GM18498 (cell line): Measurements from ENCODE around the gene IL17RD.

Source experiments
- ATAC-seq: cut with Tn5 transposase; IDR thresholded peaks from one replicate; pipeline ENCODE4 v1.9.1; 2021; ENCODE audit warnings: mild to moderate bottlenecking, moderate library complexity; ENCODE audit not compliant: unreplicated experiment

Gene IL17RD

DNA sequence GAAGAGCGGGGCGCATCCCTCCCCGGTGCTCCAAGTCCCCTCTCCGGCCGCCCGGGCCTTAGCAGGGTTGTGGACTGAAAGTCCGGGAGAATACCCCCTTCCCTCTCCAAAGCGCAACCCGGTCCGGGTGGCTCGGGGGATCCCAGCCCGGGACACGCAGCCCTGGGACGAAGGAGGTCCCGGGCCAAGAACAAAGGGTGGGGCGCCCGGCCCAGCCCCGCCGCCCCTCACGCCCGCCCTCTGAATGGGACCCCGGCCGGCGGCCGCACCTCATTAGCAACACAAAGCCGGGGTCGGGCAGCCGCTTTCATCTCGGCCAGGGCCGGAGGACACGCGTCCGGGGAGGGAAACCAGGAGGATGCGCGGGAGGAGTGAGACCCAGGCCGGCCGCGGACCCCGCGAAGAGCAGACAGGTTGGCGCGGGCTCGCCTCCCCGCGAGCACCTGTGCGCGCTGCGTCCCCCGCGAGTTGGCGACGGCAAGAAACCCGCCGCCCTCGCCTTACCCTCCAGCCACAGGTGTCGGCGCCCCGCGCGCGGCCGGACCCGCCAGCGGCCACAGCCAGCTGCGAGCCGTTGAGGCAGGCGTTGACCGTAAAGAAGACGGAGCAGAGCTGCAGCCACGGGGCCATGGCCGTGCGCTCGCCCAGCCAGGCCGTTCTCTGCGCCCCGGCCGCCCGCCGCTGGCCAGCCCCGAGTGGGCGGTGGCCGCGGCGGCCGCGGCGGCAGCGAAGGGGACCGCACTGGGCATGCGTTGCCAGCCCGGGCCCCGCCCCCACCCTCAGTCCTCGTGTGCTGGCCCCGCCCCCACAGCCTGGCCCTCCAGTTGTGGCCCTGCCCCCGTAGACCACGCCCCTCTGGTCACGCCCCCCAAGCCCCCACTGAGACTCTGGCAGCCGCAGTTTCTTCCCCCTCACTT is at the start of gene IL17RD:
TSS of gene IL17RD (minus strand) at position 697 of the 917 bp plus-strand sequence. CDS start at position 630, 67 bp downstream.
- peak; percentile 59 for ATAC-seq

DNA sequence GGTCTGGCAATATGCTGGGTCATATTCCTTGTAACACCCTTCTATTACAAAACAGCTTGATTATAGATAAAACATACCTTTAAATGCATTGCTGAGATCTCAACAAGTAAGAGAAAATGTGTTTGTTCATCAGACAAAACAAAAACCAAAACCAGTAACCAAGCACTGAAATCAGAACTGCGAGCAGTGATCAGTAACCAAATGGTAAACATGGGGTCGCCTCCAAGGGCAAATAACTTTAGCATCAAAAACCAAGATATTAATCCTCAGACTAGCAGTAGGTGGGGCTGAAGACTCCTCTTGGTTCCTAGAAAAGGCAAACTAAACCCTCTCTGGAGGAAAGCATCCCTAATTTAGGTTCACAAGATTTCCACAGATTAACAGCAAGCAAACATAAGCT is 41.3 kb upstream of the IL17RD start:
- ATAC-seq, result peak; percentile 55

DNA sequence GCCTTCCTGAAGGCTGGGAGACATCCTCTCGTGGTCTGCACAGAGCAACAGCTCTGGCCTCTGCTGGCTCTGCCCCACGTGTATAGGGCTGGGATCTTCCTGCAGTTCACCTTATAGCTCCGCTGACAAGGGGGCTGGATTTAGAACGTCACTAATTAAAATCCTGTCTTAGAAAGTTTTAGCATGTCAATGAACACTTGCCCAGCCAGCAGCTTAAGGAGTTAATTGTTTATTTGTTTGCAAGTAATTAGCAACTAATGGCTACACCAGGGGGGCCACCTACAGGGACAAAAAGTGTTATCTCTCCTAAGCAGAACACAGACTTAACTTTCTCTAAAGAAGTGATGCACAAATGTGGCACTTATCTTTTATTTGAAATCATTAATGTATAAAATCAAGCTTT is 34.7 kb upstream of the IL17RD start, which contains the start of gene HESX1:
TSS of gene HESX1 (minus strand) at position 84 of the 403 bp plus-strand sequence. CDS start at position 24, 60 bp downstream.
- ATAC-seq, result no peak

DNA sequence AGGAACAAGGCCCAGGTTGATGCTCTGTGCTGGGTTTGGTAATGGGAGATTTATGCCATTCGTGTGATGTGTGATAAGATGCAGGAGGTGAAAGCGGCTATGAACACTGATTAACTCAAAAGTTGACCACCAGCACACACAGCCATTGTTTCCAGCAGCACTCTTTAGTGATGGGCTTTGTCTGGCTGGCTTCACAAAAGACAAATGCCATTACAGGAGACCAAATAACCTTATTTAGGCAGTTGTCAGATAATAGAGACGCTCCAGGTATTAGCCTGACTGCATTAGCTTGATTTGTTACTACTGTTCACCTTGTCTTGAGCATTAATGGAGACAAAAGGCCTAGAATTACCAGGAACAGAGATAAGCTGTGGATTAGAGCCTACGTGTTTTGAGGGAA is 29.5 kb upstream of the IL17RD start:
- ATAC-seq, result no peak

DNA sequence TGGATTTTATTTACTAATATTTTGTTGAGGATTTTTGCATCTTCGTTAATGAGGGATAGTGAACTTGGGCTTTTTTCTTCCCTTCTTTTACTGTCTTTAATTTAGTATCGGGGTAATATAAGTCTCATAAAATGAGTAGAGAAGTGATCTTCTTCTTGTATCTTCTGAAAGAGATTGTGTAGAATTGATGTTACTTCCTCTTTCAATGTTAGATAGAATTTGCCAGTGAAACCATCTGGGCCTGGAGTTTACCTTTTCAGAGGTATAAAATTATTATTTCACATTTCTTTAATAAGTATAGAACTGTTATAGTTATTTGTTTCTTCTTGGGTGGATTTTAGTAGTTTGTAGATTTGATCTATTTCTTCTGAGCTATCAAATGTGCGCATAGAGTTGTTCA is 26.9 kb upstream of the IL17RD start:
- no peak for ATAC-seq

DNA sequence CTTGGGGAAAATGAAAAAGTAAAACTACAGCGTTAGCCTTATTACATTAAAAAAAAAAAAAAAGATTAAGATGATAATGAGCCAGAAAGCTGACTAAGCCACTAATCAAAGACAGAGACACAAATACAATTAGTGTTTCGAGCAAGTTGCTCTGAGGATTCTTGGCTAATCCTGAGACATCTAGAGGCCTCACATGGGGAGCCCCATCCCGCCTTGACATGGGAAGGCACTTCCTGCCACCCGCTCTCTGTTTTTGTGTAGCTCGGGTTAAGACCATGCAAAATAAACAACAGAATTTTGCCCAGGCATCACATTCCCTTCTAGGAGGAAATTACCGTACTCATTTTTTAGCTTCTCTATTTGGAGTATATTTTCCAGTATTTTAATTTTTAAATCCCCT is 19.4 kb upstream of the IL17RD start:
- ATAC-seq, result no peak

DNA sequence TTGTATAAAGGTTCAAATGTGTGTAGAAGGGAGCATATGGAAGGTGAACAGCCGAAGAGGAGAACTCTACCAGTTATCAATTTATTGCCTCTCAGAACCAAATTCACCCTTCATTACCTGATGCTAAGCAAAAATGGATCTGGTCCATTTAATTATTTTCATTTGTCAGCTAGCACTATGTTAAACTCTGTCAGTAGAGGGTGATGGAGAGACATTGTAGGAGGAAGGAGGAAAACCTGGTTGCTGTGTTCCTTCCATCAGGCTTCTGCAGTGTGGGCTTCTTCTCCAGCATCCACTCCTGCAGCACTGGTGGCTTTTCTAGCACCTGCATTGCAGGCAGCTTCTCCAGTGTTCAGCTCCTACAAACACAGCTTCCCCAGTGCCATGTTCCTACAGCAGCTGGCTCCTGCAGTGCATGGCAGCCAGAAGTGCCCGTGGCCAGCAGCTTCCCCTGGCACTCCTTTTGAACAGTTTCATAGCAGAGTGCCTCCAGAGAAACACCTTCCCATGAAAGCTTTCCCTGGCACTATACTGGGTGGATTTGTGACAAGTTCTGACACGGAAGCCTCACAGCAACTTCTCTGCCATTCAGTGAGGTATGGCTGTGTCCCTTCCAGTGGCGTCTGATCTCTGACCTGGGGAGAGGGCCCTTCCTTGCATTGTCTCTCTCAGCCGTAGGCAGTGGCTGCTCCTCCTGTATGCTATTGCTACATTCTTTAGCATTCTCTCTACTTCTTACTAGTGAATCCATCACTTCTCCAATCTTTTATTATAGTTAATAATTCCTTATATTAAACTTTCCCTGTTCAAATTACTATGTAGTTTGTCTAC is 14.6 kb upstream of the IL17RD start:
- ATAC-seq, result no peak

DNA sequence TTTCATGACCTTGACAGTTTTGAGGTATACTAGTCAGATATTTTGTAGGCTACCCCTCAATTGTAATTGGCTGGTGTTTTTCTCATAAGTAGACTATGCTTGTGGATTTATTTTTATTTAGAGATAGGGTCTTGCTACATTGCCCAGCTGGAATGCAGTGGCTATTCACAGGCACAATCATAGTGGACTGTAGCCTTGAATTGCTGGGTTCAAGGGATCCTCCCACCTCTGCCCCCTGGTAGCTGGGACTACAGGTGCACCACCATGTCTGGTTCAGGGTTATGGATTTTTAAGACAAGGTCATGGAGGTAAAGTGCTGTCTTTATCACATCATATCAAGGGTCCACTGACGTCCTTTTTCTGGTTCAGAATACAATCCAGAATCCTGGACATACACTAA is 10.9 kb upstream of the IL17RD start:
- no peak for ATAC-seq

DNA sequence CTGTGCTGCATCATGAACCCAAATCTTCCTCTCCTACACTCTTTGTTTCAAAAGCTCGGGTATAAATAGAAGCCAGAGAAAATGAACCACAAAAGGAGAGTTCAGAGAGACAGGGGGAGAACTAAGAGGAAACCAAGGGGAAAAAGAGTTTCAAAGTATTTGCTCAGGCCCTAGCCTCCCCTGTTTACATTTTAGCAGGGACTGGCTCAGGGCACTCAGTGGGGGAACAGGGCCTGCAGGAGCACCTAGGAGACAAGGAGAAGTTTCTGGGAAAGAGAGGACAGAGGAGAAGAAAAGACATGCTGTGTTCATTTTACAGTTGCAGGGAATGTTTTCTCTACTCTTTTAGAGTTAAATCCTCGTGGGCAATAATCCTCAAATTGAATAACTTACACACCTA is 8.5 kb upstream of the IL17RD start:
- ATAC-seq, result no peak

DNA sequence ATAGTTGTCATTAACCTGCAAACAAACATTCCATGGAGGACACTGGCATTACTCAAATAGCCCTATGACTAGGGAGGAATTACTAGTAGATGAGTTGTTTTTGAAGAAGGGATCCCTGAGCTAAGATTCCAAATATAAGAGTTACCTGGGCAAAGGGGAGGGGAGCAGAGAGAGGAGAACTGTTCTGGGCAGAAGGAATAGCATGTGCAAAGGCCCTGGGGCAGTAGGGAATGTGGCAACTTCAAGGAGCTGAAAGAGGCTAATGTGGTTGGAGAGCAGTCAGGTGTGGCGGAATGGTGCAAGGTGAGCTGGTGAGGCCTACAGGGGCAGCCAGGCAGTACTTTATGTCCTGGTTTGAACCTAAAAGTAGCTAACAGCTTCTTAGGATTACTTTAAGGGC is 5.8 kb upstream of the IL17RD start:
- no peak for ATAC-seq

DNA sequence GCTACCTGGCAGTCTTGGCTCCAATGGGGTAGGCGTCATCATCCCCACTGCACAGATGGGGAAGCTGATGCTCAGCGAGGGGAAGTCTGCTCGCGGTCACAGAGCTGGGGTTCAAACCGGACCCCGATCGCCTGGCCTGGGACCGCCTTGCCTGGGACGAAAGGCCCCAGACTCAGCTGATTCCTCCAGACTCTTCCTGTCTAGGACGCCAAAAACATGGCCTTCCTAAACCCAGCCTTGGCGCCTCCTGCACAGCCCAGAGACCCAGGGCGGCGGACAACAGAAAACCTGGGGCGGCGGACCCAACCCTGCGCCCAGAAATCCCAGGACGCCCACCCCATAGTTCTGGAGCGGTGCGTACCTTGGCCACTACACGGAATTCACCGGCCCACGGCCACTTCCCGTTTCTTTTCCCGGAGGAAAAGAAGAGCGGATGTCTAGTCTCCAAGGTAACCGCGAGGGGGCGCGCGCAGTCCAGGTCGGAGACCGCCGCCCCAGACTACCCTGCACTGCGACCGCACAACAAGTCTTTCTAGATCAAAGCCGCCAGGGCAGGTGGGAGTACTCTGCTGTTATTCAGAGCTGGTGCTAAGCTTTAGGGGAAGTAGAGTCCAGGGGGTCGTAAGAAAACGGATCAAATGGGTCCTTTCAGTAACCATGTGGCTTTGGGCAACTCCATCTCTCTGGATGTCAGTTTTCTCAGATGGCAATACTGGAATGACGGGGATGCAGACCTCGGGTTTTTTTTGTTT is 4.9 kb upstream of the IL17RD start:
- peak; percentile 53 for ATAC-seq

DNA sequence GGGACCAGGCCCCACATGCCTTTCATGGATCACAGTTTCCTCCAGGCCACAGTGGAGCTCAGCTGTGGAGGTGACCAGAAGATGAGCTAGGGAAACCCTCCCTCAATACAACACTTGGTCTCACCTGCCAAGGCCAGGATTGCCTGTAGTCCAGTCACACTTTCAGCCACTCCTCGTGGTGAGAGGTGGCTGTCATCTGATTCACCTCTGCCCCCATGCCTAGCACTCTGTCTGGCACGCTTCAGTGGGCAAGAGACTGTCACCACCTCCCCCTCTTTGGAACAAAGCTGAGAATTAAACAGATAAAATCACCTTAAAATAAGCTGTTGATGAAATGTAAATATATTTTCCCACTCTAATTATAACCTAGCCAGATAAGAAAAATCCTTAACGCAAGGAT is 4.0 kb upstream of the IL17RD start:
- no peak for ATAC-seq

DNA sequence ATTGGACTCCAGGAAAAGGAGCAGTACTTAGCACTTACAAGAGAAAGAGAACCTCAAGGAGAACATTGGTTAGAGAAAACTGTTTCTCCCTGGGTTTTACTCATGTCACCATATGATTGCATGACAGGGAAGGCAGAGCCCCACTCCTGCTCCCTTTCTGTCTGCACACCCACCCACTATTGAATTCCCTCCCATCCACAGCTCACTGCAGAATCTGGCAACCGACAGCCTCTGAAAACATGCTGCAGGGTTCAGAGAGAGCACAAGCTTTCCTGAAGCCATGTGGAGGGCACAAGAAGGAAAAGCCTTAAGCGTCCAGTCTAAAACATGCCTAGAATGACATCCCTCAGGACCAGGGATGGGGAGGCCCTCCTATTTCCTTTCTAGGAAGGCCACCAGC is 3.0 kb upstream of the IL17RD start:
- ATAC-seq, result no peak

DNA sequence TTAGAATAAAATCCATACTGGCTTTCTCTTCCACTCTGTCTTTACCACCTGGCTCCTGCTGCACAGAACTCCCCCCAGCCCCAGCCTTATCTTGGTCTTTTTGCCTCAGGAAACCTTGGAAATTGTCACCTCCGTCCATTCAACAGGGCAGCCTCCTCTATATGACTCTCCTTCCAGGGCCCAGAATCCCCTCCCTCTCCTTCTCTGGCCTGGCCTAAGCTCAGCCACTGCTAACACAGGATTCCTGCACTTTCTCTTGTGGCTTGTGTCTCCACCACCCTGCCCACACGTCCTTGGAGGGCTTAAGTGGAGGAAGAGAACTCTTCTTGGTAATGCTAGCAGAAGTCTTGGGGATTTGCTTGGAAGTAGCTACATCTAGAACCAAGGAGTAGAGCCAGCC is 1.5 kb upstream of the IL17RD start:
- no peak for ATAC-seq

DNA sequence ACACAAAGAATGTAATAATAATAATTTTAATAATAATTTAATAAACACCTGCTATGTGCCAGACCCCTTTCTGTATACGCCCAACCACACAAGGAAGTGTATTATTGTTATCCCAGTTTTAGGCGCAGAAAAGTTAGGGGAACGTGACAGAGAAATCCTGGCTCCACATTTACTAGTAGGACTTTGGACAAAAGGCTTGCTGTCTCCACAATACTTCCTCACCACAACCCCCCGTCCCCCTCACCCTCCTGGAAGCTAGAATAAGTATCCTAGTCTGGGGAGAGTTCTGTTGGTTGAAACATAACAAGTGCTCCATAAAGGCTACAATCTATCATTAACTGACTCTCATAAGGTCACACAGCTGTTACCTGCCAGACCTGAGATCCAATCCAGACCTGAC is 488 bp upstream of the IL17RD start:
- no peak for ATAC-seq

DNA sequence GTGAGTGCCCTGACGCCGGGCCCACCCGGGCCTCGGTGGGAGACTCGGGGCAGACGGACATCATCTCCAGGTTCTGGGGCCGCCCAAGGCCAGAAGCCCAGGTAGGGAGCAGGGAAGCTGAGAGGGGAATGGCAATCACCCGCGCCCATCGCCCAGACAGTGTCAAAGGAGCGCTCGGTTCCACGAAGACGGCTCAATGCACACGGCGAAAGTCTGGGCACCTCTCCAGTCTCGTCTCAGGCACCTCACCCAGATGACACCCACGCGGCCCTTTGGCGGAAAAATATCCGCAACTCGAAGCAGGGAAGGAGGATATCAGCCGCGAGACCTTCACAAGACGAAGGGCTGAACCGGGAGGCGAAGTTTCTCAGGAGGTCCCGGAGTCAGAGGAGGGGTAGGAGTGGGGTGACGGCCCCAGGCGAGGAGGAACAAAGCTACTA is 916 bp downstream of the IL17RD start:
- no peak for ATAC-seq

DNA sequence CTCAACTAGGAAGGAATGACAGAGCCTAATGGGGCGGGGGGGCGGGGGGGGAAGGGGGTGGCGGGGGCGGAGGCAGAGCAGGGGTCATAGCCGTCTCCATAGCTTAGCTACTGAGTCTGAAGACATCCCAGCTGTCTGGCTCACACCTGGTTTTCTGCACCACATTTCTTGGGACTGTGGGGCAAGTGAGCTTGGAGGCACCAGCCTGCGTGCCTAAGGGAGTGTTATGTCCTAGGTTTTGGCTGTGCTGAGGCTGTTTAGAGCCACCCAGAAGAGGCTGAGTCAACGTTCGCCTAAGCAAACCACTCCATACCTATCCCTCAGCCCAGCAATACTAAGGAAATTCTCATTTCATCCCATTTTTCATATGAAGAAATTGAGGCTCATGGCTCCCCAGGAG is 1.4 kb downstream of the IL17RD start:
- no peak for ATAC-seq

DNA sequence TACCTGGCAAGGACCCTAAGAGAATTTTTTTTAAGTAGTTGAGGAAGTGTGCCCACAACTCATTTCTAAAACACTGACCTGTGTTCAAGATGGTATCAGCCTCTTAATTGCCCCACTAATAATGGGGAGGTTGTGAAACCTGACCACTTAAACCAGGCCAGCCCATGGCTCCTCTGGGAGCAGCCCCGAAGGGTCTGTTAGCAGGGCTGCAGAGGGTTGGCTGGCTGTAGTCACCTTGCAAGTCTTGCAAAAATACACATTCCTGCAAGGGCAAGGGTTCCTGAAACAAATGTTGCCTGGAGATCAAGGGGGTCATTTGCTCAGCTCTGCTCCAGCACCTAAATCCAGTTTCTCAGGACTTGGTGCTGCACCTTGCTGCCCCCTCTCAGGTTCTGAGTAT is 3.2 kb downstream of the IL17RD start:
- ATAC-seq, result no peak

DNA sequence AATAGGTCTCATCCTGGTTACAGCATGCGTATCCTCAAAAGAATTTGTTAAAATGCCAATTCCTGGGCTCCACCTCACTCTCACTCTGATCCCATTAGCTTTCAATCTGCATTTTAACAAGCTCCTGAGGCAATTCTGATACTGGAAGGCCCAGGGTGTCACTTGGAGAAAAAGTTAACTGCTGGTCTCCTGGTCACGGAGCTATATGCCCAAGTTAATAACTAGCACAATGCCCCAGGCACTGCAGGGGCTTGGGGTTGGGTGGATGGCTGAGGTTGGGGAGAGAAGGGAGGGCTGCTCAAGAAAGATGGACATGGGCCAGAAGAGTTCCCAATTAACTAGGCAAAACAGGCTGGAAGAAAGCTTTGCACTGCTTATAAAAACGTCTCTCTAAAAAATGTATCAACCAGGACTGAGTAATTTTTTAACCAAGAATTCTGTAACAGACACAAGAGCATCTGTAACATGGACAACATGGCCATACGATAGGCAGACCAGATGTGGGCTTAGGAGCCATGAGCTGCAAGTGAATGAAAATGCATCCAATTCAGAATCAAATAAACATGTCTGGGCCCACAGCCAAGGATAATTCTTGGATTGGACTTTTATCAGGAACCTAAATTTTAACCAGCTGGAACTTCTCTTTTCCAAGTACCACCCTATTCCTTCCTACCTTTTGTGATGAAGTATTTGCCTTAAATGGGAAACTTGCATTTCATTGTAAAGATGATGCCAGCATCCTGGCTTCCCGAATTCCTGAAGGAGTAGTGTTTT is 4.2 kb downstream of the IL17RD start:
- ATAC-seq, result no peak

DNA sequence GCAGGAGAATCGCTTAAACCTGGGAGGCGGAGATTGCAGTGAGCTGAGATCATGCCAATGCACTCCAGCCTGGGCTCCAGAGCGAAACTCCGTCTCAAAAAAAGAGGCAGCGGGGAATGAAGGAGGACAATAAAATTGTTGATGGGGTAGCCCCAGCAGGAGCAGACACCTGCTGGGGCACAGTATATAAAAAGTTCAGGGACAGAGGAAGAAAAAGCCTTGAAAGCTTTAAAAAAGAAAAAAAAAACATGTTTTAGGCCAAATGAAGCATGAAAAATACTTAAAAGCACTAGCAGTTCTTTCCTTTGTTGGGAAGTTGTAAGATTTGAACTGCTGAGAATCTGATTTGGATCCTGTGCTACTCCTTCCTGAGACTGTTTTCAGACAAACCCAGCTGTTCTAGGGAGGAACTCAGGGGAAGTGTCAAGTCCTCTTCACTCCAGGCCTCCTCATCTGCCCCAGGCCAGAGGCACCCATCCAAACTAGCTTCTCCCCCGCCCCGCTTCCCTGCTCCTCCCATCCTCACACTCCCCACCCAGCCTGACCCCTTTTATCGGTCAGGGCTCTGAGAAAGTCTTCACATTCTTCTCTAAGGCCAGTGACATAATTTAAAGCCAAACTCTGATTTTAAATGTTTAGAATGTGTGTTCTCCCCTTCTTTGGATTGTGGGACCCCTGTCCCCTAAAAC is 4.9 kb downstream of the IL17RD start:
- ATAC-seq, result no peak
